GM19397 (cell line): ENCODE results near the gene PLK2.

Experiments
- ATAC-seq: cut with Tn5 transposase; IDR thresholded peaks from one replicate; pipeline ENCODE4 v1.9.1; 2021; ENCODE audit warnings: mild to moderate bottlenecking, moderate library complexity; ENCODE audit not compliant: unreplicated experiment

Gene PLK2

DNA sequence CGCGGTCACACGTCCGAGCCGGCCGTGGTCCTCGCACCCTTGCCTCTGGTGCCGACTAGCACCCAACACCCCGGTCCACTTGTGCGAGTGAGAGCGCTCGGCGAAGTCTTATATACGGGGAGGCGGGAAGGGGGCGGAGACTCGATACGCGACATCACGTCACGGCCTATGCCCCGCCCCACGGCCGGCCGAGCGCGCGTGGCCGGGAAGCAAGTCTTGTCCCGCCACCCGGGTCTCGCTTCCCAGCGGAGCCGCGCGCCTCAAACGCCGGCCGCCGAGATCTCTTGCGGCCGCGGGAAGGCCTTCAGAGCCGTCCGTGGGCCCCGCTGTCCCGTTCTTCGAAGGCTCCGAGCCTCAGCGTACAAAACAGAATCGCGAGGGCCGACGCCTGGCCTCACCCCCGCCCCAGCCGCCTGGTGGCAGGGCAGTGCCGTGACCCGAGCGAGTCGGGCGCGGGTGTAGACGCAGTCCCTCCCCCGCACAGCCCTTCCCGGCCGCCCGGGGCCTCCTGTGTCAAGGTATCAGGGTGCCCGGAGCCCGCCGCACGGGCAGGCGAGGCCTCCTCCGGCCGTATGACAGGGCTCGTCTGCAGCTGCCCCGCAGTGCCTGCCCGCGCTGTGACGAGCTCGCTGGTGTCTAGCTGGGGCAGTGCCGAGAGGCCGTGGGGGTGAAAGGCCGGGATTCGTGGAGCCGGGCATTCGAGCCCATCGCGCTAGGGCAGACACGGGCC, at the start of gene PLK2:
Gene PLK2, minus strand, starts transcription at position 85 of the 730 bp plus-strand sequence. CDS start 127 bp downstream, outside the sequence.
- peak; percentile 78 for ATAC-seq

DNA sequence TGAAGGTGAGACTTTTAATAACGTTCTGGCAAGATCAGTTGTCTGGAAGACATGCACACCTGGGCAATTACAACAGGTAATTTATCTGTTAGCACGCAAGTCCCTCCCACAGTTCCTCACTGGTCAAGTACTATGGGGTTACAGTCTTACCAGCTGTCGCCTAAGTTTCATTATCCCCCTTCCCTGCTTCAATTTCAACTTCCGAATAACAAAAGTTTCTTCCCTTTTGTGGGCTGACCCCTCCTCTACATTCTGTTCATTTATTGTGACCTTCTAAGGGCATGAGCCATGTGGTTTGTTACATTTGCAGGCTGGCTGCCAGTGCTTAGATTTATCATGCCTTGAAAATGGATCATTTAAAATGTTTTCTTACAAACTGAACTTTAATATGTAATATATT, 47.8 kb upstream of the PLK2 start:
- no peak for ATAC-seq

DNA sequence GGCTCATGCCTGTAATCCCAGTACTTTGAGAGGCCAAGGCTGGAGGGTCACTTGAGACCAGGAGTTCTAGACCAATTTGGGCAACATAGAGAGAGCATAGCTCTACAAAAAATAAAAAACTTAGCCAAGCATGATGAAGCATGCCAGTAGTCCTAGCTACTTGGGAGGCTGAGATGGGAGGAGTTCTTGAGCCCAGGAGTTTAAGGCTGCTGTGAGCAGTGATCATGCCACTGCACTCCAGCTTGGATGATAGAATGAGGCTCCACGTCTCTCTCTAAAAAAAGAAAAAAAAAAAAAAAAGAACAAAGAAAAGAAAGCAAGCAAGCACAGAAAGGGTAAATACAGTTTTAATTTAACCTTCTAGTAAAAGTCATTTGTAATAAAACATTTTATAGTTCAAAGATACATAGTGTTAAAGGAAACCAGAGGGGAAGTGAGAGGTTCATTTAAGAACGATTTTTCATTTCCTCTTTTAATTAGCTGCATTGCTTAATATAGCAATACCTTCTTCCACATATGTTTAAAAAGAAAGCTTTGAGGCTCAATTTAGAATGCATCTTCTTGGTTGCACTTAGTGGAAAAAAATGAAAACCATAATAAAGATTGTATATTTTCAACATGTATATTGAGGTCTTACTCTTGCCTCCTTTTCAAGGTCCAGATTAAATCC, 46.2 kb upstream of the PLK2 start:
- ATAC-seq, result peak; percentile 75

DNA sequence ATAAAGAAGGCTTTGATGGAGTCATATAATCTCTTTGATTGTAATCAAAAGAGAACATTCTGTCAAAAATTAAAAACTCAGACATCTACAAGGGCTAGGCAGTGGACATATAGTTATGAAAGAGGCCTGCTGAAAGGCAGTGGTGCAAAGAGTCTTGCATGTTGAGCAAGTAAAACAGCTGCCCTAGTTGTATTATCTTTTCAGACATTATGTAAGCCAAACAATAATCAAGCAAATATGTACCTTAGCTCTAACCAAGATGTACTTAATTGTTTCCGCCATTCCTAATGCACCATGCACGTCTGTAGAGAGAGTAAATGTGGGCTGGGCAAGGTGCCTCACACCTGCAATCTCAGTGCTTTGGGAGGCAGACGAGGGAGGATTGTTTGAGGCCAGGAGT, 45.6 kb upstream of the PLK2 start:
- peak; percentile 28 for ATAC-seq

DNA sequence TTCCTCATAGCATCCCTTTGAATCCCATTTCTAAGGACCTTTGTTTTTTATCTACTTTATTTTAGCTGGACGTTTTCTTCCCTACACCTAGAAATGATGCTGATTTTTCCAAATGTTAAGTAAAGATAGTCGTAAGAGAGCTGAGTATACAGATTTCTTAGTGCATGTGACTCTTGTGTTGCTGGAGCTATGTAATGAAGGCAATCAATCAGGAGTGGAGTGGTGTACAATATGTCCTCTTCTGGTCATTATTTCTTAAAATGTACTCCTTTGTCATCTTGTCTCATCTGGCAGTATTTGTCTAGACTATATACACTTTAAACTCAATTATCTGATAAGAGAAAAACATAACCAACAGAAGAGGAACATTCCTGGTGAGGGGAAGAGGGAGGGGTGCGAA, 44.9 kb upstream of the PLK2 start:
- ATAC-seq, result no peak

DNA sequence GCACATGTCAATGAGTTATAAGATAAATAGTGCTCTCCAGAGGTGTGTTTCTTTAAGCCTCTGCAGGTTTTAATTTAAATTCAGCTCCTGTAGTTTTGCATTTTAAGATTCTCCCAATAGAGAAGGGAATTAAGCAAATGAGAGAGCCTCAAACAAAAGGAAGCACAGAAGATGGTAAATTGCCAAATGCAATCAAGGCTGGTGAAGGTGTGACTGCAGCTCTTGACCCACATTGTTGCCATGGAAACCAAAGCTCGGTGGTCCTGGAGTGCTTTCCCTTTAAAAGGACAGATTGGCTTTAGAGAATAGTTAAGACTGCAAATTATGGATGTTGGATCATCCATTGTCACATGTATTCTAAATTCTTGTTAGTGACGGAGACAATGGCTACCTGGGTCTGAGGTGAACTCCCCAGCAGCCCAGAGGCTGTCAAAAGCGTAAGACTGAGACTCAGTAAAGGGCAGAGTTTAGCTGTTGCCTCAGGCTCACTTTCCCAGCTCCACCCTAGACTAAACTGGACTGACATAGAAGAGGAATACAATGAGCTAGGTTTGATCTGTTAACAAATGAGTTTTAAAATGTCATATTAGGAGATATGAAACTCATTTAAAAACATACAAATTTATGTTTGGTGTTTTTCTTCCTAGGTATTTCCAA, 43.6 kb upstream of the PLK2 start:
- no peak for ATAC-seq

DNA sequence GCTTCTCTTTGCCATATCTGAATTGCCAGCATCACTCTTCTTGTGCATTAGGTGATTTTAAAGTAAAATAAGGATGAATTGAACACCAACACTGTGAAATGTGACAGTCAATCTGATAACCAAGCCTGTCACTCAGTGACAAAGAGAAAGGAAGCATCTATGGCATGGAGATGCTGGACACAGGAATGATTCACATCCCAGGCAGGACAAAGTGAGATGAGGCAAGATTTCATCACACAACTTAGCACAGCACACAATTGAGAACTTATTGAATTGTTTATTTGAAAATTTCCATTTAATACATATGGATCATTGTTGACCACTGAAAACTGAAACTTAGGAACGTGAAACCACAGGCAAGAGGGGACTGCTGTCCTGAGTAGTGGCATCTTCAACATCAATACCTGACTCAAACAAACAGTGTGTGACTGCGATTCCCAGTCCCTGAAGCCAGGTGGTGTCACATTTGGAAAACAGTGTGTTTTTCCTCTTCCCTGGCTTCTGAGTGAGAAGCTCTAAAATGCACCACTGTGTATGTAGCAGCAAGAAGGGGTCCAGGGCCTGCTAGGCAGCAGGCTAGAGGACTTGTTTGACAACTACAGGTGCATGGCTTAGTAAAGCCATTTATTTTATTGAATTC, 42.0 kb upstream of the PLK2 start:
- no peak for ATAC-seq

DNA sequence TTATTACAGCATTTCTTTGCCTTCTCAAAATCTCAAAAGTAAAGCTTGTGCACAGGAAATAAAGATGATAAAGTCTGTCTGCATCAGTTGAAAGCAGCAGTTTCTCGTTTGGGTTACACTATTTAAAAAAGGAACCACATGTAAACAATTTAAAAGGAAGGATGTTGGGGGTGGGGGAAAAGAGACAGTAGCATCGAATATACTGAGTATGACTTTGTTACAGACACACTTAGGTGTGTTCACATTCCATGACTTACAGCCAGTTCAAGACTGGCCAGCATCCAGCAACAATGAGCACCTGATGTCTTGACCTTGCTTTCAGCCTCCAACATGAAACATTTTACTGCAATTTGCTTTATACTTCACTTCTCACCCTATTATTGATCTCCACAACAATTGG, 40.1 kb upstream of the PLK2 start:
- no peak for ATAC-seq

DNA sequence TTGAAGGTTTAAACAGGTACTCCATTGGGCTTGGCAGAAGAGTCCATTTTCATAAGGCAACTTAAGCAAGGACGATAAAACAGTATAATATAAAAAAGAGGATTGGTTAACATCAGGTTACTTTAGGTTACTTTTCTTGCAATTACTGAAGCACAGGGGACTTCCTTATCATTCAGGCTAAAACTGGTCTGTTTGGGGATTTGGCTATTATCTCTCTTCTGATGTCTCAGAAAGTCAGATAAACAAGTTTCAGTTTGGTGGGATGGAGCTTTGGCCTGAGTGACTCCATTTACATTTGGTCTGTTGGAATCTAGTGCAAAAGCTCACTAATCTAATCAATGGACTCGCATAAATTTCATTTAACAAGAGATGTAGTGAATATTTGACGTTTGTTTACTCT, 39.3 kb upstream of the PLK2 start:
- no peak for ATAC-seq

DNA sequence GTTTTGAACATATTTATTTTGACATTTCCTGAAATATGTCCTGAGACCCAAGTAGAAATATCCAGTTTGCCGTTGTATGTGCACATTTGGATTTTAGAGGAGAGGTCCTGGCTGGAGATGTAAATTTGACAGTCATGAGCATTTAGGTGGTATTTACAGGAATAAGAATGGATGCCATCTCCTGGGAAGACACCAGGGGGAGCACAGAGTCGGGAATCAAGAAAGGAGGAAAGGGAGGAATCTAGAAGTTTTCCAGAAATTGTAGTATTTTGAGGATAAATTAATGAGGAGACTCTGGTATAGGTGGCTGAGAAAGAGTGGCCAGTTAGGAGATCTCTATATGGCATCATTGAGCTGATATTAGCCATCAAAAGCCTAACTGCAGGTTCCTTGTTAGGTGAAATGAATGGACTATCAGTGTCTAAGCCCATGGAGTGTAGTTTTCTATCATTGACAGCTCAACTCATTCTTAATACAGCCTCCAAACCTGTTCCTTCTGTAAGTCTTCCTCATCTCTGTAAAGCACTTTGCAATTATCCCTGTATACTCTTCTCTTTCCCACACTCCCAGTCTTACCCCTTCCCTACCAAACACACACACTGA, 38.6 kb upstream of the PLK2 start:
- no peak for ATAC-seq

DNA sequence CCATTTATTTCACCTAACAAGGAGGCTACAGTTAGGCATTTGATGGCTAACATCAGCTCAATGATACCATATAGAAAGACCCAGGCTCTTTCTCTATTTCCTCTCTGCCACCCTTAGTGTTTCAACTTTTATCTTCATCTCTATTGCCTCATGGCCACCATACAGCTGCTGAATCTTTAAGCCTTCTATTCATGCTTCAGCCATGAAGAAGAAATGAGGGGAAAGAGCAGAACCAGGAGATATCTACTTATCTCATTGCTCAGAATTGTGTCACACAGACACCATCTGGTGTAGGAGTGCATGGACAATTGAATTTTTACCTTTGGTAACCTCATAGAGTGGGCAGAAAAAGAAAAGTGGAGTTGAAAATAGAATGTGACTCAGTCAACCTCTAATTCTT, 38.0 kb upstream of the PLK2 start:
- no peak for ATAC-seq

DNA sequence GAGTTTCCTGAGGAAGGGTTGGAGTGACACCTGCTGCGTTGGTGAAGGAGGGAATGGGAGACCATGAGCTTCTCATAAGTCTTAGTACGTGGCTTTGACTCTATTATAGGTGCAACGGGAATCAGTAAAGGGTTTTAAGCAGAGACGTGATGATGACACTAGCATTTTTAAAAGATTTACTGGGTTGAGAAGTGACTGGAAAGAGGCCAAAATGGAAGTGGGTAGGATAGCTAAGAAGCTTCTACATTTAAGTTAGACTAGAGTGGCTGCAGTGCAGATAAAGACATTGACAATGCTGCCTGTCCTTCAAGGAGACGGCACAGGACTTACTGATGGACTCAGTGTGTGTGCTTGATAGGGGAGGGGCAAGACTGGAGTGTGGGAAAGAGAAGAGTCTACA, 37.5 kb upstream of the PLK2 start:
- no peak for ATAC-seq

DNA sequence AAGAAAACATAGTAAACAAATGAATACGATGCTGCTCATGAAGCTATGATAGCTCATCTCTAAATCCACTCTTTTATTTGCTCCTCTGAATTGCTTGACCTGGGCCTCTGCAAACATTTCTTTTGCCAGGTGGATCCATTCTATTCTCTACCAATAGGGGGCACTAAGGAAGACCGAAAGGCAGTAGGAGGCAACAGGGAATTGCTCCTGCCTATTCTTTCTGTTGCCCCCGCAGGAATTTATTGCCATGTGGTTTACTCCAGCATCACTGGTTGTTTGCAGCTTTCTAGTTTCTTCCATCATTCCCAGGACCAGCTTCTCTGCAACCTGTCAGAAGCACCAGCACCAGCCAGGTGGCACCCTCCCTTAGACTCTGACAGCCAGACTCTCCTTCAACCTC, 36.6 kb upstream of the PLK2 start:
- no peak for ATAC-seq

DNA sequence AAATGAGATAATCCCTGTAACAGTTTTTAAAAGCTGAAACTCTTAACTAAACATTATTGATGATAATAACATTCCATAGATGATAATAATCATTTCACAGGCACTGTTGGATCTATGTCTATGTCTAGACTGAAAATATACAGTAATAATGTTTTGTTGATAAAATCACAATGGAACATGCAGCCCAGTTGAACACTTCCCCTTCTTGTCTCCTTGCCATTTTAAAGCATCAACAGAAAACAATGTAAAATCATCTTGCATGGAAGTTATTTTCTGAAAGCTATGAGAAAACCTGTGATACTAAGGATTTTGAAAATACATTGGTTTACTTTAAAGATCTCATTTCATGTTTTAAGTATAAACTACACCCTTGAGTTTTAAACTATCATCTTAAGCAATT, 33.3 kb upstream of the PLK2 start:
- ATAC-seq, result no peak

DNA sequence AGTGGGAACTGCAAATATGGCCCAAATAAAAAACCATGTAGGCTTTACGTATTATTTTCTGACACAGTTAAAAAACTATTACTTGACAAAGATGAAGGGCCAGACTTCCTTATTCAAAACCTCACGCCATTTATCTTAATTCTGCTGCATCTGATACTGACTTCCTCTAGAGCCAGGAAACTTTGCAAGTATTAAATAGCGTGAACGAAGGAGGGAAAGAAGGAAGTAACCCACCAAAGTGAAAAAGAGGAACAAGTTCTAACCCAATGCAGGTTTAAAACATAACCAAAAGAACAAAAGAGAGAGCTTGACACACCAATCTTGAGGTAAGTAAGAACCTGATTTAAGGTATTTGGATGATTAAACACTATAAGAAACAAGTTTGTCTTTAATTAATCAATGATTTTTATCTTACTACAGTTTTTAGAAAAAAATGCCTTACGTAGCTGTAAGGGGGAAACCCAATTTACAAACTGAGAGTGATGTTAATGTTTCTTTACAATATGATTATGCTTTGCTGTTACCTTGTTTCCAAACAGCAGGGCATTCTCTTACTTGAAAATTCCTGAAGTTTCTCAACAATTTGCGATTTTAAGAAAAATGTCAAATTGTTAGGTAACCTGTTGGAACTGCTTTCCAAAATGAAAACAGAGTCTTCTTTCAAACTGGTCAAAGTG, 31.5 kb upstream of the PLK2 start, which contains the start of gene GAPT:
Gene GAPT, plus strand, starts transcription at position 220 of the 677 bp plus-strand sequence. CDS start 3,102 bp downstream, outside the sequence.
- ATAC-seq, result peak; percentile 60

DNA sequence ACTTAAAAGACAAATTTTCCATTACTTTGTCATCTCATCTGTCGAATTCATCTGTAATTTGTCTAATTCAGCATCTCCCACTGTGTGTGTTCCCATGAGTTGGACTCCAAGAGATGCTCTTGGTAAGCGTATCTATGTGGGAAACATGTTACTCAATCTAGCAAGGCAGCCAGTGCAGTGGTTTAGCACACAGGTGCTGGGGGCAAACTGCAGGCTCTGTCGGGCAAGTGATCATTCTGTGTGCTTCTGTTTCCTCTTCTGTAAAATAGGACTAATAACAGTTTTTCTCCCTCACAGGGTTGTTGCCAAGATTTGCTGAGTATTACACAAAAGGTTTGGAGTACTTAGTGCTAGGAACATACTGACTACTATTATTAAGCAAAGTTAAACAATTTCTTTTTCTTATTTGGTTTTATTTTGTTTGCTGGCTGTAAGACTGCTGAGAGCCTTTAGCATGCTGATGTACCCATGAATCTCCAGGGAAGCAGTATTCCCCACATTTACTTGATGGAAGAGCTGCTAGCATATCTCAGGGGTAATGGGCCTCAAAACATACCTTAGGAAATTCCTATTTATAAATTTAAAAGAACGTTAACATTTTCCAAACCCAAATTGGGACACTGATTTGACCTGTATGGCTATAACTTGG, 30.6 kb upstream of the PLK2 start:
- peak; percentile 66 for ATAC-seq

DNA sequence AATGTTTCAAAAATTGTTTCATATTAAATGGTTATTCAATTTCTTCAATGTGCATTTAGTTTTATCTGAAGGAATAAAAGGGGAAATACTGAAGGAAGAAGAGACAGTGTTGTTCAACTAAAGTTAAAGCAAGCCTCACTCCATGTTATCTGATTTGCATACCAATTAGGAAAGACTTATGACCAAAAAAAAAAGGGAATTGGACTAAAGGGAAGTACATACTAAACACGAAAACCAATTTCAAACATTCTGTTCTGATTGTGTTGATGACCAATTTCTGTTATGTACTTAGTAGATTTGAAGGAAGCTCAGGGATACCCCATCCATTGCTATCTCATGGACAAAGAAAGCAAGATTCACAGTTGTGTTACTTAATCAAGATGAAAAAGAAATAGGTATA, 26.4 kb upstream of the PLK2 start:
- no peak for ATAC-seq

DNA sequence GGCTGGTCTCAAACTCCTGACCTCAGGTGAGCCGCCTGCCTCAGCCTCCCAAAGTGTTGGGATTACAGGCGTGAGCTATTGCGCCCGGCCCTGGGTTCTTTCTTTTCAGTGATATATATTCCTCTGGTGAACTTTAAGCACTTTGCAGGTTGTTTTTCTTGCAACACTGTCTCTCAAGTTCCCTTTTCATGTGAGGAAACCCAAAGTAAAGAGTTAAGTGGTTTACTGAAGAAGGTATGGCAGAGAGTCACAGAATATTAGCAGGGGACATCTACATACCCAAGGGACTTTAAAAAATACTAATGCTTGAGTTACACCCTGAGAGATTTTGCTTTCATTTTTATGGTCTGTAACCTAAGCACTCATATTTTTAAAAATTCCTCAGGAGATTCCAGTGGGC, 24.6 kb upstream of the PLK2 start:
- no peak for ATAC-seq

DNA sequence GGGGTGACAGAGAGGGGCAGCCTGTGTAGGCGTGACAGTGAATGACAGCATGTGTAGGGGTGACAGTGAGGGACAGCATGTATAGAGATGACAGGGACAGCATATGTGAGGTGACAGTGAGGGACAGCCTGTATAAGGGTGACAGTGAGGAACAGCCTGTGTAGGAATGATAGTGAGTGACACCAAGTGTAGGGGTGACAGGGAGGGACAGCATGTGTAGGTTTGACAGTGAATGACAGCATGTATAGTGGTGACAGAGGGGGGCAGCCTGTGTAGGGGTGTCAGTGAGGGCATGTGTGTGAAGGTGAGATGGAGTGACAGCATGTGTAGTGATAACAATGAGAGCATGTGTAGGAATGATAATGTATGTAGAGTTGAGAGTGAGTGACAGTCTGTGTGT, 22.6 kb upstream of the PLK2 start:
- no peak for ATAC-seq

DNA sequence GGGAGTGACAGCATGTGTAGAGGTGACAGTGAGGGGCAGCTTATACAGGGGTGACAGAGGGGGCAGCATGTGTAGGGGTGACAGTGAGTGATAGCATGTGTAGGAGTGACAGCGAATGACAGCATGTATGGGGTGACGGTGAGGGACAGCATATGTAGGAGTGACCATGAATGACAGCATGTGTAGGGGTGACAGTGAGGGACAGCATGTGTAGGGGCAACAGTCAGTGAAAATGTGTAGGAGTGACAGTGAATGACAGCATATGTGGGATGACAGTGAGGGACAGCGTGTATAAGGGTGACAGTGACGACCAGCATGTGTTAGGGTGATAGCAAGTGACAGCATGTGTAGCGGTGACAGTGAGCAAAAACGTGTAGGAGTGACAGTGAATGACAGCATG, 21.9 kb upstream of the PLK2 start:
- no peak for ATAC-seq
